ENCODE measurements around the gene CUX1. TPM values are rescaled to one million over a fixed set of nuclear protein-coding genes. Genes with fewer than 3 reads are reported as not detected.
A peak's percentile ranks its signal among the peaks of the same experiment; 100 is the strongest.

CUX1 gene
- total and polyA plus RNA-seq, 2 of the 13 experiments (the other 11 are each of a cell fraction or from before 2014, with no cell fraction given) = 13.7 to 14.9 TPM

DNA sequence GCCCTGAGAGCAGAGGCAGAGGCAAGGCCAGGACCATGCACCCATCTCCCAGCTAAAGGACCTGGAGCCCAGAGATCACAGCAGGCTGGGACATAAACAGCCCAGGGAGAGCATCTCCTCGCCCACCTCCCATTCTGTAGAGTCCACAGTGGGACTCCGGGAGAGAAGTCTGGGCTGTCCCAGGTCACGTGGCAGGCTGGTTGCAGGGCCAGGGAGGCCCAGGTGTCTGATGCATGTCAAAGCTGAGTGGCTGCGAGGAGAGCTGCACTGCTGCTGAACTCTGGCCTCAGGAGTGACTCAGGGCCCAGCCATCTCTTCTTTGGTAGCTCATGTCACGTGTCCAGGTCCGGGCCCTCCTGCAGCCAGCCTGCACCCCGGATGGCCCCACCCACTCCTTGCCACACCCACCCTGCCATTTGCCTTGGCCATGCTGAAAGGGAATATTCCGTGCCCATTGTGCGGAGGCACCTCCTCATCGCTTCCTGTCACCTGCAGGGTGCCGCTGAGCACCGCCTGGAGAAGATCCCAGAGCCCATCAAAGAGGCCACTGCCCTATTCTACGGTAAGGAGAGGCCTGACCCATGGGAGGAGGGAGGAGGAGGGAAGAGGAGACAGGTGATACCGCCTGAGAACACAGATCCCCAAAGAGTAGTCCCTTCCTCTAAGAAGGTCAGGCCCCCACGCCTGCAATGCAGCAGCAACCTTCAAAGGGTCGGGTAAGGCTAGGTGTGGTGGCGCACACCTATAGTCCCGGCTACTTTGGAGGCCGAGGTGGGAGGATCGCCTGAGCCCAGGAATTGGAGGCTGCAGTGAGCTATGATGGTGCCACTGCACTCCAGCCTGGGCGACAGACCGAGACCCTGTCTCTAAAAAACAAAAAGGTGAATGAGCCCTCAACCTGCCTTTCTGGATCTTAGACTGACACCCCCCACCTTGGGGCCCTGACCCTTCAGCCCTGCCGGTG lies 456.6 kb downstream of the CUX1 start (continued):
- TF ChIP-seq ZFX (CRISPR knock-in tag; IDR thresholded peaks at IDR 0.05; ENCODE audit: low read depth) = peak; percentile 86
- no peak for TF ChIP-seq ZNF619 (CRISPR knock-in tag; IDR thresholded peaks at IDR 0.05)
- TF ChIP-seq, protein P1, sequence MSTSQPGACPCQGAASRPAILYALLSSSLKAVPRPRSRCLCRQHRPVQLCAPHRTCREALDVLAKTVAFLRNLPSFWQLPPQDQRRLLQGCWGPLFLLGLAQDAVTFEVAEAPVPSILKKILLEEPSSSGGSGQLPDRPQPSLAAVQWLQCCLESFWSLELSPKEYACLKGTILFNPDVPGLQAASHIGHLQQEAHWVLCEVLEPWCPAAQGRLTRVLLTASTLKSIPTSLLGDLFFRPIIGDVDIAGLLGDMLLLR (CRISPR knock-in tag; IDR thresholded peaks at IDR 0.05) = no peak
- TF ChIP-seq PLRG1 (conservative IDR thresholded peaks at IDR 0.05) = no peak
- TF ChIP-seq ZNF749 (CRISPR knock-in tag; IDR thresholded peaks at IDR 0.05; ENCODE audit: borderline replicate concordance) = no peak
- peak; percentile 43; the same call in 1 of the 2 replicates for TF ChIP-seq HNF4G (IDR thresholded peaks at IDR 0.05; ENCODE audit: borderline replicate concordance, low read depth, low read length)
- TF ChIP-seq HNF4G (CRISPR knock-in tag; IDR thresholded peaks at IDR 0.05; ENCODE audit: borderline replicate concordance, low read depth) = peak; percentile 68; the same call in 1 of the 2 replicates
- TF ChIP-seq, protein P2, sequence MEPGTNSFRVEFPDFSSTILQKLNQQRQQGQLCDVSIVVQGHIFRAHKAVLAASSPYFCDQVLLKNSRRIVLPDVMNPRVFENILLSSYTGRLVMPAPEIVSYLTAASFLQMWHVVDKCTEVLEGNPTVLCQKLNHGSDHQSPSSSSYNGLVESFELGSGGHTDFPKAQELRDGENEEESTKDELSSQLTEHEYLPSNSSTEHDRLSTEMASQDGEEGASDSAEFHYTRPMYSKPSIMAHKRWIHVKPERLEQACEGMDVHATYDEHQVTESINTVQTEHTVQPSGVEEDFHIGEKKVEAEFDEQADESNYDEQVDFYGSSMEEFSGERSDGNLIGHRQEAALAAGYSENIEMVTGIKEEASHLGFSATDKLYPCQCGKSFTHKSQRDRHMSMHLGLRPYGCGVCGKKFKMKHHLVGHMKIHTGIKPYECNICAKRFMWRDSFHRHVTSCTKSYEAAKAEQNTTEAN (CRISPR knock-in tag; conservative IDR thresholded peaks at IDR 0.05) = peak; percentile 32; the same call in 1 of the 2 replicates
- TF ChIP-seq, protein P3, sequence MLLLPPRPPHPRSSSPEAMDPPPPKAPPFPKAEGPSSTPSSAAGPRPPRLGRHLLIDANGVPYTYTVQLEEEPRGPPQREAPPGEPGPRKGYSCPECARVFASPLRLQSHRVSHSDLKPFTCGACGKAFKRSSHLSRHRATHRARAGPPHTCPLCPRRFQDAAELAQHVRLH (CRISPR knock-in tag; IDR thresholded peaks at IDR 0.05; ENCODE audit: borderline replicate concordance, low read depth) = peak; percentile 64; the same call in 1 of the 2 replicates
- TF ChIP-seq, protein P4, sequence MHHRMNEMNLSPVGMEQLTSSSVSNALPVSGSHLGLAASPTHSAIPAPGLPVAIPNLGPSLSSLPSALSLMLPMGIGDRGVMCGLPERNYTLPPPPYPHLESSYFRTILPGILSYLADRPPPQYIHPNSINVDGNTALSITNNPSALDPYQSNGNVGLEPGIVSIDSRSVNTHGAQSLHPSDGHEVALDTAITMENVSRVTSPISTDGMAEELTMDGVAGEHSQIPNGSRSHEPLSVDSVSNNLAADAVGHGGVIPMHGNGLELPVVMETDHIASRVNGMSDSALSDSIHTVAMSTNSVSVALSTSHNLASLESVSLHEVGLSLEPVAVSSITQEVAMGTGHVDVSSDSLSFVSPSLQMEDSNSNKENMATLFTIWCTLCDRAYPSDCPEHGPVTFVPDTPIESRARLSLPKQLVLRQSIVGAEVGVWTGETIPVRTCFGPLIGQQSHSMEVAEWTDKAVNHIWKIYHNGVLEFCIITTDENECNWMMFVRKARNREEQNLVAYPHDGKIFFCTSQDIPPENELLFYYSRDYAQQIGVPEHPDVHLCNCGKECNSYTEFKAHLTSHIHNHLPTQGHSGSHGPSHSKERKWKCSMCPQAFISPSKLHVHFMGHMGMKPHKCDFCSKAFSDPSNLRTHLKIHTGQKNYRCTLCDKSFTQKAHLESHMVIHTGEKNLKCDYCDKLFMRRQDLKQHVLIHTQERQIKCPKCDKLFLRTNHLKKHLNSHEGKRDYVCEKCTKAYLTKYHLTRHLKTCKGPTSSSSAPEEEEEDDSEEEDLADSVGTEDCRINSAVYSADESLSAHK (CRISPR knock-in tag; IDR thresholded peaks at IDR 0.05; ENCODE audit: borderline replicate concordance) = no peak
- TF ChIP-seq ZNF652 (CRISPR knock-in tag; IDR thresholded peaks at IDR 0.05; ENCODE audit: borderline replicate concordance, low read depth) = no peak
- TF ChIP-seq ZNF160 (CRISPR knock-in tag; IDR thresholded peaks at IDR 0.05) = no peak
- no peak for TF ChIP-seq ZHX1 (CRISPR knock-in tag; IDR thresholded peaks at IDR 0.05; ENCODE audit: low read depth)
- no peak for TF ChIP-seq KMT2A (CRISPR knock-in tag; IDR thresholded peaks at IDR 0.05)
- TF ChIP-seq PITX1 (CRISPR knock-in tag; IDR thresholded peaks at IDR 0.05) = no peak
- TF ChIP-seq YEATS4 (CRISPR knock-in tag; IDR thresholded peaks at IDR 0.05; ENCODE audit: borderline replicate concordance) = no peak
- no peak; the same call in 1 of the 2 replicates for TF ChIP-seq RNF2 (conservative IDR thresholded peaks at IDR 0.05; ENCODE audit: low read depth)
- TF ChIP-seq ZBTB3 (CRISPR knock-in tag; IDR thresholded peaks at IDR 0.05; ENCODE audit: borderline replicate concordance, low read depth) = no peak
- no peak for TF ChIP-seq ZNF607 (CRISPR knock-in tag; IDR thresholded peaks at IDR 0.05; ENCODE audit: borderline replicate concordance)
- TF ChIP-seq ZNF253 (CRISPR knock-in tag; IDR thresholded peaks at IDR 0.05; ENCODE audit: borderline replicate concordance) = no peak
- TF ChIP-seq CBX5 (CRISPR knock-in tag; IDR thresholded peaks at IDR 0.05; ENCODE audit: borderline replicate concordance) = peak; percentile 68; the same call in 1 of the 2 replicates
- peak; percentile 47 to 56; a peak in 3 of 4 replicates for TF ChIP-seq POLR2A (IDR thresholded peaks at IDR 0.05; ENCODE audit: insufficient read depth in 1 of 2, low read depth in 2 of 2, low read length in 2 of 2)
